ENCODE measurements around the gene UQCC2. TPM values are rescaled to one million over a fixed set of nuclear protein-coding genes. Genes with fewer than 3 reads are reported as not detected.

Gene UQCC2
- polyA plus RNA-seq, 1 of the 3 experiments (the other 2 are of a cell fraction), result 59.0 TPM

DNA sequence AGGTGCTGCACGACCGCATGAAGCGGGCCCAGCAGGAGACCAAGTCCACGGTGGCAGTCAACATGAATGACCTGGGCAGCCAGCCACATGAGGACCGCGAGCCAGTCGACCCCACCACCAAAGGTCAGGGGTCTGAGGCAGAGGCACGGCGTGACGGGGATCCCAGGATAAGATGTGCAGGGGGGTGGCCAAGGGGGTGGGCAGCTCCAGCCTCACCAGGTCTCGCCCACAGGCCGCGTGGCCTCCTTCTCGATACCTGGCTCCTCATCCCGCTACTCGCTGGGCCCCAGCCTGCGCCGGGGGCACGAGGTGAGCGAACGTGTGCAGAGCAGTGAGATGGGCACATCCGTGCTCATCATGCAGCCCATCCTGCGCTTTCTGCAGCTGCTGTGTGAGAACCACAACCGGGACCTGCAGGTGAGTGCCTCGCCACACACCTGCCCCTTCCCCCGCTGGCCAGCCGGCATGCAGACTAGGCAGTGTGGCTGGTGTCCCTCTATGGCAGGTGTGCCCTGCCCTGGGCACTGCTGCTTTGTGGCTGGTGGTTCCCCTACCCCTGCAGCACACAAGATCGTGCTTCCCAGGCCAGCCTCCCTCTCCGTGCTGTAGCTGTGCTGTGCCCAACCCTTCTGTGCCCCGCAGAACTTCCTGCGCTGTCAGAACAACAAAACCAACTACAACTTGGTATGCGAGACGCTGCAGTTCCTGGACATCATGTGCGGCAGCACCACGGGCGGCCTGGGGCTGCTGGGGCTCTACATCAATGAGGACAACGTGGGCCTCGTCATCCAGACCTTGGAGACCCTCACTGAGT, 25.9 kb downstream of the UQCC2 start (continued):
- TF ChIP-seq, protein P1, sequence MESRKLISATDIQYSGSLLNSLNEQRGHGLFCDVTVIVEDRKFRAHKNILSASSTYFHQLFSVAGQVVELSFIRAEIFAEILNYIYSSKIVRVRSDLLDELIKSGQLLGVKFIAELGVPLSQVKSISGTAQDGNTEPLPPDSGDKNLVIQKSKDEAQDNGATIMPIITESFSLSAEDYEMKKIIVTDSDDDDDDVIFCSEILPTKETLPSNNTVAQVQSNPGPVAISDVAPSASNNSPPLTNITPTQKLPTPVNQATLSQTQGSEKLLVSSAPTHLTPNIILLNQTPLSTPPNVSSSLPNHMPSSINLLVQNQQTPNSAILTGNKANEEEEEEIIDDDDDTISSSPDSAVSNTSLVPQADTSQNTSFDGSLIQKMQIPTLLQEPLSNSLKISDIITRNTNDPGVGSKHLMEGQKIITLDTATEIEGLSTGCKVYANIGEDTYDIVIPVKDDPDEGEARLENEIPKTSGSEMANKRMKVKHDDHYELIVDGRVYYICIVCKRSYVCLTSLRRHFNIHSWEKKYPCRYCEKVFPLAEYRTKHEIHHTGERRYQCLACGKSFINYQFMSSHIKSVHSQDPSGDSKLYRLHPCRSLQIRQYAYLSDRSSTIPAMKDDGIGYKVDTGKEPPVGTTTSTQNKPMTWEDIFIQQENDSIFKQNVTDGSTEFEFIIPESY (IDR thresholded peaks at IDR 0.05; ENCODE audit: borderline replicate concordance, low read depth), result no peak
- no peak for TF ChIP-seq GABPA (IDR thresholded peaks at IDR 0.05; ENCODE audit: low read depth)

DNA sequence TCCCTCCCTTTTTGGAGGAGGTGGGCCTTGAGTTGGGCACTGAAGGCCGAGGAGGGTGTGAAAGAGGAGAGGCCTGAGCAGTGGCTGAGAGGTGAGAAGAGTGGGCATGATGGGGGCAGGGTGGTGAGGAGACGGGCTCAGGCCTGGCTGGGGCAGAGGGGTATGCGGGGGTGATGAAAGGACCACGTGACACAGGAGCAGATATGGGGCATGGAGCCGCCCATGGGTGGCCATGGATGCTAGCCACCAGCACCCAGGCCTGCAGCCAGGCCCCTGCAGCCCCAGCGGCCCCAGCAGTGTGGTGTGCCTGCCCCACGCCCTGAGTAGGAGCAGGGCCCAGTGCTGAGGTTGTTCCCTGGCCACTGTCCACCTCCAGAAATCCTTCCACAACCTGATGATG, 26.5 kb downstream of the UQCC2 start:
- no peak for TF ChIP-seq TEAD4 (IDR thresholded peaks at IDR 0.05; ENCODE audit: borderline replicate concordance, insufficient read depth)
- 87% methylated on average over 5 of the region's 7 CpGs for WGBS (ENCODE audit: low lambda C conversion rate)
- Histone ChIP-seq H3K36me3 (replicated peaks in 1 of 2; ENCODE audit: control insufficient read depth in 1 of 2, insufficient read depth in 2 of 2, low read length in 1 of 2) (no peaks in the 10 kb centered on the region), H3K4me2 (no peak overlapping the region), H3K79me2 (ENCODE audit: insufficient read depth) (no peaks in the 10 kb centered on the region), H2AFZ (ENCODE audit: low read depth) (no peak overlapping the region), H3K4me3 (ENCODE audit: low read depth in 2 of 2, low read length in 1 of 2) (no peak overlapping the region), H3K9me3 (no peaks in the 10 kb centered on the region), H3K9ac (no peak overlapping the region), H3K27me3 (ENCODE audit: insufficient read depth) (no peaks in the 10 kb centered on the region), H3K9me2 (no peaks in the 10 kb centered on the region), H3F3A (replicated peaks; ENCODE audit: insufficient read depth) (no peaks in the 10 kb centered on the region), H3K27ac (ENCODE audit: low read depth in 2 of 2, low read length in 1 of 2) (no peak overlapping the region), H3K4me1 (ENCODE audit: control insufficient read depth in 1 of 2, insufficient read depth in 2 of 2, low read depth in 1 of 2, low read length in 1 of 2) (no peaks in the 10 kb centered on the region; a peak in 1 of 4 replicates), H4K20me1 (ENCODE audit: insufficient read depth) (no peaks in the 10 kb centered on the region)
- CTCF ChIA-PET, result interaction anchor here (1.4 kb wide), 1 partner anchor 16 kb away, joined by 6 read pairs; no protein-coding TSS in a partner anchor
- peak; percentile 21 for DNase-seq
- POLR2A ChIA-PET, result no interaction called here

DNA sequence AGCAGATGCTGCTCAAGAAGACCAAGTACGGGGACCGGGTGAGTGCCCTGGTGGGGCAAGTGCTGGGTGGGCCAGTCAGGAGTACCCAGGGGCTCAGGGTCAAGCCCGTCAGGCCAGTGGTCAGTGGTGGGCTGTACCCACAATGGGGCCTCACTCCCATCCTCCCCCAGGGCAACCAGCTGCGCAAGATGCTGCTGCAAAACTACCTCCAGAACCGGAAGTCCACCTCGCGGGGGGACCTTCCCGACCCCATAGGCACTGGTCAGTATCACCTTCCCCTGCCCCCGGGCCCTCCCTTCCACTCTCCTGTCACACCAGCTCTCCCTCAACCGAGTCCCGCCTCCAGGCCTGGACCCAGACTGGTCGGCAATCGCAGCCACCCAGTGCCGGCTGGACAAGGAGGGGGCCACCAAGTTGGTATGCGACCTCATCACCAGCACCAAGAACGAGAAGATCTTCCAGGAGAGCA, 27.0 kb downstream of the UQCC2 start:
- H3K9me2 ChIP-seq, result no peaks in the 10 kb centered on the region
- no peaks in the 10 kb centered on the region for H3K79me2 ChIP-seq (ENCODE audit: insufficient read depth)
- CTCF ChIA-PET, result interaction anchor here (1.0 to 1.4 kb wide), 3 partner anchors 16 to 98 kb away, joined by 3 to 6 read pairs (median 4); no protein-coding TSS in a partner anchor
- no peaks in the 10 kb centered on the region for H3K36me3 ChIP-seq (replicated peaks in 1 of 2; ENCODE audit: control insufficient read depth in 1 of 2, insufficient read depth in 2 of 2, low read length in 1 of 2)
- no peaks in the 10 kb centered on the region; a peak in 1 of 4 replicates for H3K4me1 ChIP-seq (ENCODE audit: control insufficient read depth in 1 of 2, insufficient read depth in 2 of 2, low read depth in 1 of 2, low read length in 1 of 2)
- 95% methylated on average over 8 of the region's 16 CpGs for WGBS (ENCODE audit: low lambda C conversion rate)
- POLR2A ChIA-PET, result no interaction called here
- no peaks in the 10 kb centered on the region for H3K27me3 ChIP-seq (ENCODE audit: insufficient read depth)
- H3K4me3 ChIP-seq (ENCODE audit: low read depth in 2 of 2, low read length in 1 of 2), result no peak overlapping the region
- H2AFZ ChIP-seq (ENCODE audit: low read depth), result no peak overlapping the region
- H3K9ac ChIP-seq, result no peak overlapping the region
- DNase-seq, result peak; percentile 31
- no peak overlapping the region for H3K27ac ChIP-seq (ENCODE audit: low read depth in 2 of 2, low read length in 1 of 2)
- H3F3A ChIP-seq (replicated peaks; ENCODE audit: insufficient read depth), result no peaks in the 10 kb centered on the region
- H3K9me3 ChIP-seq, result no peaks in the 10 kb centered on the region
- no peak overlapping the region for H3K4me2 ChIP-seq
- no peaks in the 10 kb centered on the region for H4K20me1 ChIP-seq (ENCODE audit: insufficient read depth)
- TF ChIP-seq YY1 (IDR thresholded peaks at IDR 0.05; ENCODE audit: low read depth) (no peak), RAD21 (IDR thresholded peaks at IDR 0.05; ENCODE audit: low read length) (no peak), MEF2A (IDR thresholded peaks at IDR 0.05; ENCODE audit: borderline replicate concordance, low read depth) (no peak), GABPA (IDR thresholded peaks at IDR 0.05; ENCODE audit: low read depth) (no peak), CHD2 (IDR thresholded peaks at IDR 0.05; ENCODE audit: low read length, partially characterized antibody) (no peak), FOXJ3 (CRISPR knock-in tag; IDR thresholded peaks at IDR 0.05) (no peak), TCF12 (IDR thresholded peaks at IDR 0.05) (no peak), NRF1 (IDR thresholded peaks at IDR 0.05; ENCODE audit: low read depth, low read length) (no peak), MXI1 (IDR thresholded peaks at IDR 0.05; ENCODE audit: low read depth, low read length) (no peak), EP300 (IDR thresholded peaks at IDR 0.05; ENCODE audit: borderline replicate concordance in 1 of 2, low read depth in 1 of 2, low read length in 1 of 2) (no peak), EZH2phosphoT487 (IDR thresholded peaks at IDR 0.05; ENCODE audit: borderline replicate concordance, low read depth) (no peak)
- TF ChIP-seq, protein P2, sequence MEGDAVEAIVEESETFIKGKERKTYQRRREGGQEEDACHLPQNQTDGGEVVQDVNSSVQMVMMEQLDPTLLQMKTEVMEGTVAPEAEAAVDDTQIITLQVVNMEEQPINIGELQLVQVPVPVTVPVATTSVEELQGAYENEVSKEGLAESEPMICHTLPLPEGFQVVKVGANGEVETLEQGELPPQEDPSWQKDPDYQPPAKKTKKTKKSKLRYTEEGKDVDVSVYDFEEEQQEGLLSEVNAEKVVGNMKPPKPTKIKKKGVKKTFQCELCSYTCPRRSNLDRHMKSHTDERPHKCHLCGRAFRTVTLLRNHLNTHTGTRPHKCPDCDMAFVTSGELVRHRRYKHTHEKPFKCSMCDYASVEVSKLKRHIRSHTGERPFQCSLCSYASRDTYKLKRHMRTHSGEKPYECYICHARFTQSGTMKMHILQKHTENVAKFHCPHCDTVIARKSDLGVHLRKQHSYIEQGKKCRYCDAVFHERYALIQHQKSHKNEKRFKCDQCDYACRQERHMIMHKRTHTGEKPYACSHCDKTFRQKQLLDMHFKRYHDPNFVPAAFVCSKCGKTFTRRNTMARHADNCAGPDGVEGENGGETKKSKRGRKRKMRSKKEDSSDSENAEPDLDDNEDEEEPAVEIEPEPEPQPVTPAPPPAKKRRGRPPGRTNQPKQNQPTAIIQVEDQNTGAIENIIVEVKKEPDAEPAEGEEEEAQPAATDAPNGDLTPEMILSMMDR (IDR thresholded peaks at IDR 0.05), result no peak
- TF ChIP-seq, protein P1 (IDR thresholded peaks at IDR 0.05; ENCODE audit: borderline replicate concordance, low read depth), result no peak
- TF ChIP-seq, protein P3, sequence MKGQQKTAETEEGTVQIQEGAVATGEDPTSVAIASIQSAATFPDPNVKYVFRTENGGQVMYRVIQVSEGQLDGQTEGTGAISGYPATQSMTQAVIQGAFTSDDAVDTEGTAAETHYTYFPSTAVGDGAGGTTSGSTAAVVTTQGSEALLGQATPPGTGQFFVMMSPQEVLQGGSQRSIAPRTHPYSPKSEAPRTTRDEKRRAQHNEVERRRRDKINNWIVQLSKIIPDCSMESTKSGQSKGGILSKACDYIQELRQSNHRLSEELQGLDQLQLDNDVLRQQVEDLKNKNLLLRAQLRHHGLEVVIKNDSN (IDR thresholded peaks at IDR 0.05; ENCODE audit: borderline replicate concordance, low read depth), result no peak
- TF ChIP-seq, protein P4, sequence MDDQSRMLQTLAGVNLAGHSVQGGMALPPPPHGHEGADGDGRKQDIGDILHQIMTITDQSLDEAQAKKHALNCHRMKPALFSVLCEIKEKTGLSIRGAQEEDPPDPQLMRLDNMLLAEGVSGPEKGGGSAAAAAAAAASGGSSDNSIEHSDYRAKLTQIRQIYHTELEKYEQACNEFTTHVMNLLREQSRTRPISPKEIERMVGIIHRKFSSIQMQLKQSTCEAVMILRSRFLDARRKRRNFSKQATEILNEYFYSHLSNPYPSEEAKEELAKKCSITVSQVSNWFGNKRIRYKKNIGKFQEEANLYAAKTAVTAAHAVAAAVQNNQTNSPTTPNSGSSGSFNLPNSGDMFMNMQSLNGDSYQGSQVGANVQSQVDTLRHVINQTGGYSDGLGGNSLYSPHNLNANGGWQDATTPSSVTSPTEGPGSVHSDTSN (IDR thresholded peaks at IDR 0.05), result no peak

All from SK-N-SH (cell line).